Measurements from ENCODE around the gene OTUB1. TPM values are rescaled to one million over a fixed set of nuclear protein-coding genes. Genes with fewer than 3 reads are reported as not detected.

OTUB1 gene
- polyA plus RNA-seq, 1 donor (not counting 4 experiments of a cell fraction or from before 2014, with no cell fraction given): 106 TPM

- Histone ChIP-seq H3K9me3 (ENCODE audit: control insufficient read depth, low read depth, low read length) (no peaks in the 10 kb centered on the region), H3K36me3 (ENCODE audit: control insufficient read depth in 2 of 2, extremely low read depth in 1 of 2, insufficient read depth in 2 of 2, low read length in 2 of 2) (no peaks in the 10 kb centered on the region), H4K20me1 (ENCODE audit: control insufficient read depth, extremely low read depth, insufficient read depth, low read length) (peaks cover 3% of the 10 kb centered on the region), H3K4me1 (ENCODE audit: control insufficient read depth, extremely low read depth, insufficient read depth, low read length) (peaks cover 4% of the 10 kb centered on the region), H2AFZ (ENCODE audit: control insufficient read depth, low read length) (no peak overlapping the region), H3K4me3 (ENCODE audit: control insufficient read depth in 2 of 3, extremely low read depth in 1 of 3, insufficient read depth in 2 of 3, low read depth in 1 of 3, low read length in 3 of 3) (no peak overlapping the region), H3K79me2 (ENCODE audit: control insufficient read depth, insufficient read depth, low read length) (no peaks in the 10 kb centered on the region), H3K9ac (ENCODE audit: control insufficient read depth, extremely low read depth, insufficient read depth, low read length) (no peak overlapping the region), H3K27me3 (ENCODE audit: control insufficient read depth, extremely low read depth, insufficient read depth, low read length) (peaks cover 23% of the 10 kb centered on the region), H3K27ac (ENCODE audit: control insufficient read depth, insufficient read depth, low read length) (no peak overlapping the region), H3K4me2 (ENCODE audit: control insufficient read depth, extremely low read depth, insufficient read depth, low read depth, low read length) (no peak overlapping the region), H3K9me1 (ENCODE audit: control insufficient read depth, extremely low read depth, insufficient read depth, low read length) (no peaks in the 10 kb centered on the region)
- dilution Hi-C loops (cut with MboI; ENCODE audit: extremely low pct_ligation_motif_present, low sequenced_read_pairs): no loop called here
- no peak for FAIRE-seq
- TF ChIP-seq CTCF (optimal IDR thresholded peaks at IDR 0.05 in 1 of 3, IDR thresholded peaks at IDR 0.05 in 1 of 3, conservative IDR thresholded peaks at IDR 0.05 in 1 of 3; ENCODE audit: extremely low read depth in 1 of 3, insufficient read depth in 2 of 3, low read length in 3 of 3) (no peak), EZH2 (IDR thresholded peaks at IDR 0.05; ENCODE audit: low read length) (no peak)
- DNase-seq (ENCODE audit: low read depth, low spot score): no peak
These were observed 39.0 kb downstream of the OTUB1 start for GRCh38 chr11:64025205-64025604.

DNA sequence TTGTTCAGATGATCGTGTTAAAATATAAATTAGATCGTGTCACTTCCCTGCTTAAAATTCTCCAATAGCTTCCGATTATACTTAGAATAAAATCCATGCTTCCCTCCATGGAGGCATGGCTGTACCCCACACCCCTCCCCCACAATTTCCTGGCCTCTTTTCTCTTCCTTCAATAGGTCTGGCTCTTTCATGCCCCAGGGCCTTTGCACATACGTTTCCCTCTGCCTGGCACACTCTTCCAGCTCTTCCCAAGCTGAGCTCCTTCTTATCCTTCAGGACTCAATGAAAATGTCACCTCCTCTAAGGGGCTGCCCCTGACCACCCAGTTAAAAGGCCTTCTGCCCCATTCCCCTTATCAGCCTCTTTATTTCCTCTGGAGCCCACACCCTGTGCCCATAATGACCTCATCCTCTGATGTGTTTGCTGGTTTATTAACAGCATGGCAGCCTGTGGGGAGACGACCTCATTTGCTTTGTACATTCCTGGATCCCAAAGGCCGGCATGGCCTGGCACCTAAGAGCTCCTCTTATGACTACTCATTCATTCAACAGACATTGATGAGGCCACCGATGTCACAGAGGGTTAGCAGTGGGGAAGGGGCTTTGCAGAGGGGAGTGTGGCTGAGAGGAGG, 40.5 kb downstream of the OTUB1 start:
- H3K27ac ChIP-seq (ENCODE audit: control insufficient read depth, insufficient read depth, low read length): no peak overlapping the region
- no peak overlapping the region for H3K4me2 ChIP-seq (ENCODE audit: control insufficient read depth, extremely low read depth, insufficient read depth, low read depth, low read length)
- FAIRE-seq (no peak), DNase-seq (ENCODE audit: low read depth, low spot score) (no peak)
- peaks cover 3% of the 10 kb centered on the region for H4K20me1 ChIP-seq (ENCODE audit: control insufficient read depth, extremely low read depth, insufficient read depth, low read length)
- dilution Hi-C loops (cut with MboI; ENCODE audit: extremely low pct_ligation_motif_present, low sequenced_read_pairs): no loop called here
- no peak overlapping the region for H3K4me3 ChIP-seq (ENCODE audit: control insufficient read depth in 2 of 3, extremely low read depth in 1 of 3, insufficient read depth in 2 of 3, low read depth in 1 of 3, low read length in 3 of 3)
- no peak overlapping the region for H2AFZ ChIP-seq (ENCODE audit: control insufficient read depth, low read length)
- H3K4me1 ChIP-seq (ENCODE audit: control insufficient read depth, extremely low read depth, insufficient read depth, low read length): no peaks in the 10 kb centered on the region
- H3K79me2 ChIP-seq (ENCODE audit: control insufficient read depth, insufficient read depth, low read length): no peaks in the 10 kb centered on the region
- TF ChIP-seq CTCF (optimal IDR thresholded peaks at IDR 0.05 in 1 of 3, IDR thresholded peaks at IDR 0.05 in 1 of 3, conservative IDR thresholded peaks at IDR 0.05 in 1 of 3; ENCODE audit: extremely low read depth in 1 of 3, insufficient read depth in 2 of 3, low read length in 3 of 3) (no peak), EZH2 (IDR thresholded peaks at IDR 0.05; ENCODE audit: low read length) (no peak)
- no peak overlapping the region for H3K9ac ChIP-seq (ENCODE audit: control insufficient read depth, extremely low read depth, insufficient read depth, low read length)
- H3K27me3 ChIP-seq (ENCODE audit: control insufficient read depth, extremely low read depth, insufficient read depth, low read length): peaks cover 27% of the 10 kb centered on the region
- H3K36me3 ChIP-seq (ENCODE audit: control insufficient read depth in 2 of 2, extremely low read depth in 1 of 2, insufficient read depth in 2 of 2, low read length in 2 of 2): no peaks in the 10 kb centered on the region
- no peaks in the 10 kb centered on the region for H3K9me1 ChIP-seq (ENCODE audit: control insufficient read depth, extremely low read depth, insufficient read depth, low read length)
- H3K9me3 ChIP-seq (ENCODE audit: control insufficient read depth, low read depth, low read length): no peaks in the 10 kb centered on the region
